Left lung (tissue), 10 donors: Measurements from ENCODE around the gene KRT20. TPM values are rescaled to one million over a fixed set of nuclear protein-coding genes. Genes with fewer than 3 reads are reported as not detected.

Experiments used
- ATAC-seq: fragments of 200-7000 bp; cut with Tn5 transposase; one replicate; pipeline ENCODE4 v1.9.1; 2020; ENCODE audit warnings: moderate library complexity
- DNase-seq, 4 donors: peaks; one replicate each; pipeline ENCODE4 v3.0.0-alpha.2; 2013 to 2020
- H3K27ac ChIP-seq, 2 donors: fragments of 200-600 bp; sonication (generic) in 1 of 2; one replicate each; pipeline versions ENCODE4 v1.5.0 to v1.8.0; 2020 to 2021
- H3K27me3 ChIP-seq, 2 donors: fragments of 200-600 bp; sonication (generic) in 1 of 2; one replicate each; pipeline versions ENCODE4 v1.5.0 to v1.8.0; 2020 to 2021
- H3K36me3 ChIP-seq, 2 donors: fragments of 200-600 bp; sonication (generic) in 1 of 2; one replicate each; pipeline versions ENCODE4 v1.5.0 to v1.8.0; 2020 to 2021
- H3K4me1 ChIP-seq, 2 donors: fragments of 200-600 bp; one replicate each; pipeline ENCODE4 v1.8.0; 2021
- H3K4me3 ChIP-seq, 2 donors: fragments of 200-600 bp; sonication (generic) in 1 of 2; one replicate each; pipeline versions ENCODE4 v1.5.0 to v1.8.0; 2020 to 2021; ENCODE audit warnings: mild to moderate bottlenecking in 1 of 2
- H3K9me3 ChIP-seq, 2 donors: fragments of 200-600 bp; sonication (generic) in 1 of 2; one replicate each; pipeline versions ENCODE4 v1.5.0 to v1.8.0; 2020 to 2021
- intact Hi-C, 2 donors: fragments of 100-400 bp; cut with DNase I; formaldehyde crosslinking; loops; one replicate each; pipeline versions ENCODE4 v1.11.2 to v1.14.2; 2022
- polyA plus RNA-seq, 6 donors: library from polyadenylated mRNA; unstranded; fragments of 120-200 nt; gene quantifications; one replicate each; pipeline ENCODE4 v1.2.1, GENCODE V29; 2013; ENCODE audit not compliant: insufficient read length in 6 of 6
- total RNA-seq, 2 donors: library from RNA; stranded (reverse); fragmentation: NEBNext Ultra II Directional; extraction: Animal tissue kit (Norgen Biotek cat#: 25700); gene quantifications; one replicate each; pipeline ENCODE4 v1.2.1, GENCODE V29; 2021
- TF ChIP-seq, protein P1 (sequence below), 2 donors: fragments of 200-600 bp; sonication (generic) in 1 of 2; IDR thresholded peaks; one replicate each; pipeline versions ENCODE4 v1.5.0 to v1.8.0; 2021; ENCODE audit warnings: antibody characterized with exemption in 2 of 2
- donor health status: DM: no; HTN: yes; CAD: no.
- donor health status: DM: no; HTN: no; CAD: no.

The KRT20 gene
- total and polyA plus RNA-seq, 8 donors, result 0.09 to 0.26 TPM; not detected in 6

- intact Hi-C loops, result loop anchor here in 1 of 2 donors (10.0 kb wide), 1 partner anchor 638 kb away; no protein-coding TSS in a partner anchor
- Histone ChIP-seq H3K36me3 (no peaks in the 10 kb centered on the region), H3K4me3 (no peak overlapping the region), H3K27ac (no peak overlapping the region), H3K4me1 (peaks cover 0 to 30% of the 10 kb centered on the region in 2 donors), H3K9me3 (no peaks in the 10 kb centered on the region), H3K27me3 (peaks cover 0 to 26% of the 10 kb centered on the region in 2 donors)
- TF ChIP-seq, protein P1, sequence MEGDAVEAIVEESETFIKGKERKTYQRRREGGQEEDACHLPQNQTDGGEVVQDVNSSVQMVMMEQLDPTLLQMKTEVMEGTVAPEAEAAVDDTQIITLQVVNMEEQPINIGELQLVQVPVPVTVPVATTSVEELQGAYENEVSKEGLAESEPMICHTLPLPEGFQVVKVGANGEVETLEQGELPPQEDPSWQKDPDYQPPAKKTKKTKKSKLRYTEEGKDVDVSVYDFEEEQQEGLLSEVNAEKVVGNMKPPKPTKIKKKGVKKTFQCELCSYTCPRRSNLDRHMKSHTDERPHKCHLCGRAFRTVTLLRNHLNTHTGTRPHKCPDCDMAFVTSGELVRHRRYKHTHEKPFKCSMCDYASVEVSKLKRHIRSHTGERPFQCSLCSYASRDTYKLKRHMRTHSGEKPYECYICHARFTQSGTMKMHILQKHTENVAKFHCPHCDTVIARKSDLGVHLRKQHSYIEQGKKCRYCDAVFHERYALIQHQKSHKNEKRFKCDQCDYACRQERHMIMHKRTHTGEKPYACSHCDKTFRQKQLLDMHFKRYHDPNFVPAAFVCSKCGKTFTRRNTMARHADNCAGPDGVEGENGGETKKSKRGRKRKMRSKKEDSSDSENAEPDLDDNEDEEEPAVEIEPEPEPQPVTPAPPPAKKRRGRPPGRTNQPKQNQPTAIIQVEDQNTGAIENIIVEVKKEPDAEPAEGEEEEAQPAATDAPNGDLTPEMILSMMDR (IDR thresholded peaks at IDR 0.05), result no peak
- ATAC-seq (no peak), DNase-seq (no peak)
Measured at GRCh38 chr17:40906613-40907012, 21.6 kb upstream of the KRT20 start.

- intact Hi-C loops, result loop anchor here in 1 of 2 donors (10.0 kb wide), 1 partner anchor 639 kb away; no protein-coding TSS in a partner anchor
- Histone ChIP-seq H3K4me3 (no peak overlapping the region), H3K4me1 (peaks cover 0 to 25% of the 10 kb centered on the region in 2 donors), H3K27me3 (peaks cover 0 to 26% of the 10 kb centered on the region in 2 donors), H3K27ac (no peak overlapping the region), H3K9me3 (no peaks in the 10 kb centered on the region), H3K36me3 (no peaks in the 10 kb centered on the region)
- DNase-seq, result no peak
- TF ChIP-seq, protein P1 (IDR thresholded peaks at IDR 0.05), result no peak
- no peak for ATAC-seq
Measured at GRCh38 chr17:40905370-40905769, 20.3 kb upstream of the KRT20 start.

DNA sequence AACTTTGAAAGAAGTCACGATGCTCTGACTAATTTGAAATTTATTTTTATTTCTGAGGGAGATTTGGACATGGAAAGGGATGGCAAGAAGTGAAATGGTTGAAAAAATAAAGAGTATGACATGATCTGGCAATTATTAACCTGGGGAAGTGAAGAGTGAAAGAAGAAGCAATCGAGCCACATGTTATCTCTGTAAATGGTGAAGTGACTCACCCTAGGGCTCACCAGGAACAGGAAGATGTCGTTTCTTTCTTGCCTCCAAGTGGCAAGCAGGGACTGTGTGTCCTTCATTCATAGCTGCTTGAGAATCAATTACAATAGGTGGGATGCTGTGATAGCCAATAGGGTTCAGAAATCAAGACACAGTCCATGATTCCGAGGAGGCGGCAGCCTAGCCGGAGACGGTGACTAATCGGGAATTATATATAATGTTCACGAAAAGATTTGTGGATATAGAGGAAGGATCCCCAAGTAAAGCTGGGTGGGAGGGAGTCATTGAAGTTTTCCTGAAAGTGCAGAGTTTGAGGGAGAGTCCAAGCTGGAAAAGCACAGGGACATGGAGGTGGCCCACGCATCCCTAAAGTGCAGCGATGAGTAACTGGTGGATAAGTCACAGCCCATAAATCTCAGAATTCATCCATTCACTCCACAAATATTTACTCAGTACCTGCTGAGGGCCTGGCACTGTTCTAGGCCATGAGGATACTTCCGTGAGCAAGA lies 18.2 kb upstream of the KRT20 start:
- TF ChIP-seq, protein P1 (IDR thresholded peaks at IDR 0.05), result no peak
- intact Hi-C loops, result loop anchor here in 1 of 2 donors (10.0 kb wide), 1 partner anchor 642 kb away; no protein-coding TSS in a partner anchor
- peaks cover 0 to 12% of the 10 kb centered on the region in 2 donors for H3K4me1 ChIP-seq
- no peak for DNase-seq
- ATAC-seq, result peak; percentile 83
- H3K27ac ChIP-seq, result no peak overlapping the region
- H3K36me3 ChIP-seq, result no peaks in the 10 kb centered on the region
- H3K4me3 ChIP-seq, result no peak overlapping the region
- peaks cover 0 to 19% of the 10 kb centered on the region in 2 donors for H3K27me3 ChIP-seq
- no peaks in the 10 kb centered on the region for H3K9me3 ChIP-seq

DNA sequence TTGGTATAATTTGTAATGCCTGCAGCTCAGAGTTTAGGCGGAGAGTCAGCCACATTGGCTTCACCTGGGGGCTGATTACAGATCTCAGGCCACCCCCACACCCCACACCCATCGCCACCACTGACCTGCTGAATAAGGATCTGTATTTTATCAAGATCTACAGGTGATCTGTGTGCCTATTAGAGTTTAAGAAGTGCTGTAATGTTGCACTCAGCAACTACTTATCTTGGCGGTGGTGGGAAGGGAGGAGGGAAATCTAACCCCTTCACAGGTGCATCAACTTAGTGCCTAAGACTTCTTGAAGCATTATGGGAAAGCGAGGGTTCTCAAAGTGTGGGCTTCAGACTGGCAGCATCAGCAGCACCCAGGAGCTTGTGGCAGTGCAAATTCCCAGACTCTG lies 17.5 kb upstream of the KRT20 start:
- peaks cover 0 to 11% of the 10 kb centered on the region in 2 donors for H3K27me3 ChIP-seq
- peaks cover 0 to 12% of the 10 kb centered on the region in 2 donors for H3K4me1 ChIP-seq
- TF ChIP-seq, protein P1 (IDR thresholded peaks at IDR 0.05), result no peak
- no peak for DNase-seq
- no peak overlapping the region for H3K4me3 ChIP-seq
- H3K27ac ChIP-seq, result no peak overlapping the region
- intact Hi-C loops, result loop anchor here in 1 of 2 donors (10.0 kb wide), 1 partner anchor 642 kb away; no protein-coding TSS in a partner anchor
- no peaks in the 10 kb centered on the region for H3K9me3 ChIP-seq
- peak; percentile 14 for ATAC-seq
- H3K36me3 ChIP-seq, result no peaks in the 10 kb centered on the region

- DNase-seq, result no peak
- ATAC-seq, result peak; percentile 51
- peaks cover 0 to 12% of the 10 kb centered on the region in 2 donors for H3K4me1 ChIP-seq
- H3K36me3 ChIP-seq, result no peaks in the 10 kb centered on the region
- intact Hi-C loops, result loop anchor here in 1 of 2 donors (10.0 kb wide), 1 partner anchor 643 kb away; no protein-coding TSS in a partner anchor
- H3K27ac ChIP-seq, result no peak overlapping the region
- TF ChIP-seq, protein P1 (IDR thresholded peaks at IDR 0.05), result no peak
- no peak overlapping the region for H3K4me3 ChIP-seq
- H3K27me3 ChIP-seq, result peaks cover 0 to 9% of the 10 kb centered on the region in 2 donors
- no peaks in the 10 kb centered on the region for H3K9me3 ChIP-seq
Measured at GRCh38 chr17:40901981-40902474, 17.0 kb upstream of the KRT20 start.
